Fibroblast of mammary gland (primary cell): ENCODE data around the gene TMEM209.

Experiments used
- DNase-seq: peaks from one replicate; pipeline ENCODE4 v3.0.0-alpha.2; 2010; ENCODE audit warnings: low read depth
- H3K4me3 ChIP-seq: 2 replicates; pipeline ENCODE4 v1.5.1; 2011; ENCODE audit warnings: low read depth, mild to moderate bottlenecking, low read length, moderate library complexity; ENCODE audit not compliant: control insufficient read depth
- TF ChIP-seq, protein P1 (sequence below): conservative IDR thresholded peaks from 2 replicates; pipeline ENCODE4 v1.5.1; 2011; ENCODE audit warnings: low read depth, low read length, inconsistent platforms; ENCODE audit not compliant: control insufficient read depth, insufficient read depth

TMEM209 gene

DNA sequence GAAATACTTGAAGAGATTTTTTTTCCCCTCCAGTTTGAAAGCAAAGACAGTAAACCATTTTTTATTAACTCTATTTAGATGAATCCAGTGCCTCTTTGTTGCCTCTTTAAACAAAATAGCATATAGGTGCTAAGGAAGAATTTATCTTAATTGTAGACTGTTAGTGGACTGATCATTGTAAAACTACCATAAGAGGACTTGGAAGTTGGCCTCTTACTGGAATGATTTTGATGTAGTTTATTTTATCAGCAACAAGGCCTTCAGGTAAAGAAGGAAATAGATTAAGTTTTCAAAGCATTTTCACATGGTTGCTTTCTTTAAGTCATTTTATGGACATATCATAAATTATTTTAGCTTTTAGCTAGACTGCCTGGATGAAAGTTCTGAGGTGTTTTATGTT is 81.7 kb downstream of the TMEM209 start:
- H3K4me3 ChIP-seq = no peak overlapping the region
- no peak for DNase-seq
- TF ChIP-seq, protein P1, sequence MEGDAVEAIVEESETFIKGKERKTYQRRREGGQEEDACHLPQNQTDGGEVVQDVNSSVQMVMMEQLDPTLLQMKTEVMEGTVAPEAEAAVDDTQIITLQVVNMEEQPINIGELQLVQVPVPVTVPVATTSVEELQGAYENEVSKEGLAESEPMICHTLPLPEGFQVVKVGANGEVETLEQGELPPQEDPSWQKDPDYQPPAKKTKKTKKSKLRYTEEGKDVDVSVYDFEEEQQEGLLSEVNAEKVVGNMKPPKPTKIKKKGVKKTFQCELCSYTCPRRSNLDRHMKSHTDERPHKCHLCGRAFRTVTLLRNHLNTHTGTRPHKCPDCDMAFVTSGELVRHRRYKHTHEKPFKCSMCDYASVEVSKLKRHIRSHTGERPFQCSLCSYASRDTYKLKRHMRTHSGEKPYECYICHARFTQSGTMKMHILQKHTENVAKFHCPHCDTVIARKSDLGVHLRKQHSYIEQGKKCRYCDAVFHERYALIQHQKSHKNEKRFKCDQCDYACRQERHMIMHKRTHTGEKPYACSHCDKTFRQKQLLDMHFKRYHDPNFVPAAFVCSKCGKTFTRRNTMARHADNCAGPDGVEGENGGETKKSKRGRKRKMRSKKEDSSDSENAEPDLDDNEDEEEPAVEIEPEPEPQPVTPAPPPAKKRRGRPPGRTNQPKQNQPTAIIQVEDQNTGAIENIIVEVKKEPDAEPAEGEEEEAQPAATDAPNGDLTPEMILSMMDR = no peak

DNA sequence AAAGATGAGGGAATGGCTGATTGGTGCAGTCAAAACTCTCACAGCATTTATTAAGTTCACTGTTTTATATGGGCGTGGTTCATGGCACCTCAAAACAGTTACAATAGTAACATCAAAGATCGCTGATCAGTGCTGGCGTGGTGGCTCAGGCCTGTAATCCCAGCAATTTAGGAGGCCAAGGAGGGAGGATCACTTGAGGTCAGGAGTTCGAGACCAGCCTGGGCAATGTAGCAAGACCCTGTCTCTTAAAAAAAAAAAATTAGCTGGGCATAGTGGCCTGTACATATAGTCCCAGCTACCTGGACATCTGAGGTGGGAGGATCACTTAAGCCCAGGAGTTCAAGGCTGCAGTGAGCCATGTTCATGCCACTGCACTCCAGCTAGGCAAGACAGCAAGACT is 86.4 kb downstream of the TMEM209 start:
- TF ChIP-seq, protein P1 = no peak
- H3K4me3 ChIP-seq = no peak overlapping the region
- DNase-seq = no peak

DNA sequence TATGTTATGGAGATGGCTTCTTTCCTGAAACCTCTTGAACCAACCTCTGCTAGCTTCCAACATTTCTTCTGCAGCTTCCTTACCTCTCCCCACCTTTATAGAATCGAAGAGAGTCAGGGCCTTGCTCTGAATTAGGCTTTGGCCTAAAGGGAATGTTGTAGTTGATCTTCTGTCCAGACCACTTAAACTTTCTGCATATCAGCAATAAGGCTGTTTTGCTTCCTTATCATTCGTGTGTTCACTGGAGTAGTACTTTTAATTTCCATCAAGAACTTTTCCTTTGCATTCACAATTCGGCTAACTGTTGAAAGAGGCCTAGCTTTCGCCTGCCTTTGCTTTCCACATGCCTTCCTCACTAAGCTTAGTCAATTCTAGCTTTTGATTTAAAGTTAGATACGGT is 86.9 kb downstream of the TMEM209 start:
- TF ChIP-seq, protein P1 = no peak
- no peak overlapping the region for H3K4me3 ChIP-seq
- DNase-seq = no peak

DNA sequence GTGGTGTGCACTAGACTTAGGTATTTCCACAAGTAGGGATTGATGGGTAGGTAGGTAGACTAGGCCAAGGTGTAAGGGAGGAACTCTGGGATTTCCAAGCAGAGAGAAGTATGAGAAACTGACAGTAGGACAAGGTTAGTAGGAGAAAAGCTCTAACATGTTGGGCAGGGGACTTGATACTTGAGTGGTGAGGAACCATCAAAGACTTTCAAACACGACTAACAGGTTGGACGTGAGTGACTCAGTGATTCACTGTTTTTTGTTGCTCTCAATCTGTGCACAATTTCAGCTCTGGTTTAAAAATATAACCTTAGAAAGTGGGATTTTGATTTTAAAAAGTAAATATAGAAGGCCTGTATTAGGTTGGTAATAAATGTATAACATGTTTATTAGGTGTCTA is 90.4 kb downstream of the TMEM209 start:
- DNase-seq = no peak
- TF ChIP-seq, protein P1 = no peak
- no peak overlapping the region for H3K4me3 ChIP-seq
